ENCODE data around the gene DPYSL3.

- no peak for TF ChIP-seq CTCF (IDR thresholded peaks at IDR 0.05; ENCODE audit: low read depth, low read length, missing input control)
- no peak for TF ChIP-seq RXRA (IDR thresholded peaks at IDR 0.05)
- TF ChIP-seq ZBTB33 (IDR thresholded peaks at IDR 0.05): no peak
- TF ChIP-seq, protein P1, sequence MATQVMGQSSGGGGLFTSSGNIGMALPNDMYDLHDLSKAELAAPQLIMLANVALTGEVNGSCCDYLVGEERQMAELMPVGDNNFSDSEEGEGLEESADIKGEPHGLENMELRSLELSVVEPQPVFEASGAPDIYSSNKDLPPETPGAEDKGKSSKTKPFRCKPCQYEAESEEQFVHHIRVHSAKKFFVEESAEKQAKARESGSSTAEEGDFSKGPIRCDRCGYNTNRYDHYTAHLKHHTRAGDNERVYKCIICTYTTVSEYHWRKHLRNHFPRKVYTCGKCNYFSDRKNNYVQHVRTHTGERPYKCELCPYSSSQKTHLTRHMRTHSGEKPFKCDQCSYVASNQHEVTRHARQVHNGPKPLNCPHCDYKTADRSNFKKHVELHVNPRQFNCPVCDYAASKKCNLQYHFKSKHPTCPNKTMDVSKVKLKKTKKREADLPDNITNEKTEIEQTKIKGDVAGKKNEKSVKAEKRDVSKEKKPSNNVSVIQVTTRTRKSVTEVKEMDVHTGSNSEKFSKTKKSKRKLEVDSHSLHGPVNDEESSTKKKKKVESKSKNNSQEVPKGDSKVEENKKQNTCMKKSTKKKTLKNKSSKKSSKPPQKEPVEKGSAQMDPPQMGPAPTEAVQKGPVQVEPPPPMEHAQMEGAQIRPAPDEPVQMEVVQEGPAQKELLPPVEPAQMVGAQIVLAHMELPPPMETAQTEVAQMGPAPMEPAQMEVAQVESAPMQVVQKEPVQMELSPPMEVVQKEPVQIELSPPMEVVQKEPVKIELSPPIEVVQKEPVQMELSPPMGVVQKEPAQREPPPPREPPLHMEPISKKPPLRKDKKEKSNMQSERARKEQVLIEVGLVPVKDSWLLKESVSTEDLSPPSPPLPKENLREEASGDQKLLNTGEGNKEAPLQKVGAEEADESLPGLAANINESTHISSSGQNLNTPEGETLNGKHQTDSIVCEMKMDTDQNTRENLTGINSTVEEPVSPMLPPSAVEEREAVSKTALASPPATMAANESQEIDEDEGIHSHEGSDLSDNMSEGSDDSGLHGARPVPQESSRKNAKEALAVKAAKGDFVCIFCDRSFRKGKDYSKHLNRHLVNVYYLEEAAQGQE (IDR thresholded peaks at IDR 0.05): no peak
- TF ChIP-seq YY1 (IDR thresholded peaks at IDR 0.05): no peak
- TF ChIP-seq EGR1 (IDR thresholded peaks at IDR 0.05; ENCODE audit: low read depth in 2 of 2): no peak
- TF ChIP-seq MAX (IDR thresholded peaks at IDR 0.05): no peak
These were observed 149.1 kb downstream of the DPYSL3 start for GRCh38 chr5:147360816-147361215.

Measured in liver (tissue), 3 donors.